Left renal cortex interstitium (tissue), 4 donors: Measurements from ENCODE around the gene GPR61. TPM values are rescaled to one million over a fixed set of nuclear protein-coding genes. Genes with fewer than 3 reads are reported as not detected.

Source experiments
- DNase-seq, 4 donors: peaks; one replicate each; pipeline ENCODE4 v3.0.0-alpha.2; 2013; ENCODE audit warnings: low read depth in 4 of 4, low spot score in 2 of 4, missing footprints in 1 of 4
- polyA plus RNA-seq, 4 donors: library from polyadenylated mRNA; unstranded; fragments of 120-200 nt; gene quantifications; one replicate each; pipeline ENCODE4 v1.2.1, GENCODE V29; 2013; ENCODE audit not compliant: insufficient read length in 4 of 4

Gene GPR61
- polyA plus RNA-seq, 4 donors: 0.58 to 1.0 (median 0.81) TPM

GRCh38 chr1:109532365-109533136 is 7.1 kb upstream of the GPR61 start:
- DNase-seq: peak in 1 of 4 donors; percentile 61

- DNase-seq: no peak
These were observed 5.3 kb upstream of the GPR61 start for GRCh38 chr1:109534307-109534858.

GRCh38 chr1:109535481-109535880 is 4.2 kb upstream of the GPR61 start:
- no peak for DNase-seq

GRCh38 chr1:109535971-109536491 is 3.6 kb upstream of the GPR61 start:
- DNase-seq: no peak

- no peak for DNase-seq
These were observed 2.1 kb upstream of the GPR61 start for GRCh38 chr1:109537450-109538178.

GRCh38 chr1:109538827-109539555 is 681 bp upstream of the GPR61 start:
- DNase-seq: no peak

- no peak for DNase-seq
These were observed 1.4 kb downstream of the GPR61 start for GRCh38 chr1:109541102-109541501.

GRCh38 chr1:109542657-109543056 is 3.0 kb downstream of the GPR61 start:
- DNase-seq: no peak

GRCh38 chr1:109543283-109543987 is 3.8 kb downstream of the GPR61 start:
- no peak for DNase-seq

GRCh38 chr1:109543988-109544735 is 4.5 kb downstream of the GPR61 start:
- DNase-seq: no peak

- DNase-seq: peak in 3 of 4 donors; percentile 80 to 91 (median 81)
These were observed 6.8 kb downstream of the GPR61 start for GRCh38 chr1:109546311-109547109.

GRCh38 chr1:109547463-109548320 is 8.0 kb downstream of the GPR61 start:
- no peak for DNase-seq

- DNase-seq: peak; percentile 87 to 94 (median 90)
These were observed 8.9 kb downstream of the GPR61 start, which contains the start of gene GNAI3 for GRCh38 chr1:109548321-109549267. TSS of gene GNAI3 (plus strand) at chr1:109548615. CDS start at chr1:109548721, 106 bp downstream.

GRCh38 chr1:109556563-109556962 is 16.9 kb downstream of the GPR61 start:
- no peak for DNase-seq

- no peak for DNase-seq
These were observed 17.8 kb downstream of the GPR61 start for GRCh38 chr1:109557520-109557919.

GRCh38 chr1:109559995-109560394 is 20.3 kb downstream of the GPR61 start:
- no peak for DNase-seq
